Measurements from ENCODE around the gene RBSN. TPM values are rescaled to one million over a fixed set of nuclear protein-coding genes. Genes with fewer than 3 reads are reported as not detected.

Gene RBSN
- polyA plus RNA-seq, 3 donors from 2014 or later, result 3.6 to 16.3 (median 11.1) TPM

DNA sequence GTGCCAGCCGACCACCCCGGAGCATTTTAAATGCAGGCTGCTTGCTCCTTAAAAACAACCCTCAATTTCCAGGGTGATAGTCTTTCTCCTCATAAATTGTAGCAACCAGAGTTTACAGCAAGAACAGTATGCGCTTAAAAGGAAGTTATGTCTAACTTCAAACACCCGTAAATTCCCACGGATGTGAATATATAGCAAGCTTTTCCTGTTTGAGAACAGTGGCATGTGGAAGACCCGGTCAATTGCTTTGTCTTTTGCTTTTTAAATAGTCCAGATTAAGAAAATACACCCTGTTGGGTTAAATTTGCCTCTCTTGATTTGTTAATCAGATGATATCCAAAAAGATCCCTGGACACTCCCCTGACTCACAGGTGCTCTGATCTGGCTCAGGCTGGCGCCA lies 54.6 kb downstream of the RBSN start:
- Mint-ChIP-seq H3K4me1 (peaks cover 0 to 6% of the 10 kb centered on the region in 2 donors), H3K9me3 (no peaks in the 10 kb centered on the region), H3K4me3 (no peak overlapping the region), H3K27ac (peak overlapping the region in 3 of 6 donors; percentile 28 to 73 (median 34)), H3K27me3 (ENCODE audit: low read depth in 3 of 3) (peaks cover 0 to 1% (median 0%) of the 10 kb centered on the region in 3 donors), H3K36me3 (peaks cover 5 to 26% (median 17%) of the 10 kb centered on the region in 3 donors)
- DNase-seq, result no peak

GRCh38 chr3:15043408-15044171 lies 55.4 kb downstream of the RBSN start:
- DNase-seq, result no peak
- Mint-ChIP-seq H3K4me1 (peaks cover 0 to 6% of the 10 kb centered on the region in 2 donors), H3K4me3 (no peak overlapping the region), H3K9me3 (no peaks in the 10 kb centered on the region), H3K27ac (peak overlapping the region in 2 of 6 donors; percentile 34 to 71), H3K27me3 (ENCODE audit: low read depth in 3 of 3) (peaks cover 0 to 1% (median 0%) of the 10 kb centered on the region in 3 donors), H3K36me3 (peaks cover 5 to 30% (median 17%) of the 10 kb centered on the region in 3 donors)

DNA sequence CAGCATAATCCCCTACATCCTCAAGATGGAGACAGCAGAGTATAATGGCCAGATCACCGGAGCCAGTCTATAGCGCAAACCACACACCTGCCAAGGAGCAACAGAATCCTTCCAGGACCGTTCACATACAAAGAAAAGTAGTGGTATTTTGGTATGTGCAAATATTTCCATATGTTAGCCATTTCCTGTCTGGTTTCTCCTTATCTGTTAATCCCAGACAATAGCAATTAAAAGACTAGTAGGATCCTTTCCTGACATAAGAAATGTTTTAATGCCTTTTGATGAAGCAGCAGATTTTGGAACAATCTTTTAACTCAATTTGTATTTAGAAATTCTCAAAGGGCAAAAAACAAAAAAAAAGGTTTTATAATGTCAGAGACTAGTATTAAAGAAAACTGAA lies 56.0 kb downstream of the RBSN start:
- peaks cover 0 to 6% of the 10 kb centered on the region in 2 donors for H3K4me1 Mint-ChIP-seq
- no peak overlapping the region for H3K27ac Mint-ChIP-seq
- peaks cover 0 to 1% (median 0%) of the 10 kb centered on the region in 3 donors for H3K27me3 Mint-ChIP-seq (ENCODE audit: low read depth in 3 of 3)
- no peak for DNase-seq
- H3K4me3 Mint-ChIP-seq, result no peak overlapping the region
- H3K9me3 Mint-ChIP-seq, result no peaks in the 10 kb centered on the region
- peaks cover 5 to 37% (median 19%) of the 10 kb centered on the region in 3 donors for H3K36me3 Mint-ChIP-seq

- Mint-ChIP-seq H3K27ac (peak overlapping the region in 3 of 6 donors; percentile 6 to 52 (median 34)), H3K4me1 (peaks cover 0 to 6% of the 10 kb centered on the region in 2 donors), H3K4me3 (no peak overlapping the region), H3K27me3 (ENCODE audit: low read depth in 3 of 3) (peaks cover 0 to 1% (median 0%) of the 10 kb centered on the region in 3 donors), H3K36me3 (peaks cover 3 to 36% (median 21%) of the 10 kb centered on the region in 3 donors), H3K9me3 (no peaks in the 10 kb centered on the region)
- DNase-seq, result no peak
Observed at GRCh38 chr3:15041950-15042349, 57.0 kb downstream of the RBSN start.

GRCh38 chr3:15040844-15041243 lies 58.1 kb downstream of the RBSN start:
- H3K4me3 Mint-ChIP-seq, result no peak overlapping the region
- H3K36me3 Mint-ChIP-seq, result peaks cover 0 to 33% (median 21%) of the 10 kb centered on the region in 3 donors
- DNase-seq, result no peak
- H3K27me3 Mint-ChIP-seq (ENCODE audit: low read depth in 3 of 3), result peaks cover 0 to 1% (median 0%) of the 10 kb centered on the region in 3 donors
- peak overlapping the region in 3 of 6 donors; percentile 17 to 25 (median 17) for H3K27ac Mint-ChIP-seq
- H3K4me1 Mint-ChIP-seq, result peaks cover 0 to 6% of the 10 kb centered on the region in 2 donors
- H3K9me3 Mint-ChIP-seq, result no peaks in the 10 kb centered on the region

- DNase-seq, result no peak
- Mint-ChIP-seq H3K27me3 (ENCODE audit: low read depth in 3 of 3) (no peaks in the 10 kb centered on the region), H3K4me1 (peaks cover 0 to 6% of the 10 kb centered on the region in 2 donors), H3K27ac (no peak overlapping the region), H3K4me3 (no peak overlapping the region), H3K36me3 (peaks cover 0 to 42% (median 21%) of the 10 kb centered on the region in 3 donors), H3K9me3 (no peaks in the 10 kb centered on the region)
Observed at GRCh38 chr3:15038306-15038705, 60.6 kb downstream of the RBSN start.

DNA sequence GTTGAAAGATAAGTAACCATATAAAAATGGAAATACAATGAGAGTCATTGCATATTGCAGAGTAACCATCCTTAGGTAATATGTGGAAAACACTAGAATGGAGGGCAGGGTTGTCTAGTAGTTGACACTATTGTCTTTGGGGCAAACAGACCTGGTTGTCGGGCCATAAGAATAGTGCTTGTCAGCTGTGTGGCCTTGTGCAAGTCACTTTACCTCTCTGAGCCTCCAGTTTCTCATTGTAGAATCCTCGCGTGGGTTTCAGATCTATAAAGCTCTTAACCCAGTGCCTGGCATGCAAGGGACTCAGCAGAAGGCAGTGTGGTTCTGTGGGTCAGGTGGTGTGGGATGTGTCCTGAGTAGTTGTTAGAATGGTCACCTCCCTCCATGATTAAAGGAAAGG lies 65.8 kb downstream of the RBSN start:
- H3K9me3 Mint-ChIP-seq, result no peaks in the 10 kb centered on the region
- no peaks in the 10 kb centered on the region for H3K4me1 Mint-ChIP-seq
- peaks cover 19 to 56% (median 25%) of the 10 kb centered on the region in 3 donors for H3K36me3 Mint-ChIP-seq
- H3K27ac Mint-ChIP-seq, result peak overlapping the region in 1 of 6 donors; percentile 74
- H3K27me3 Mint-ChIP-seq (ENCODE audit: low read depth in 3 of 3), result peaks cover 0 to 3% (median 2%) of the 10 kb centered on the region in 3 donors
- DNase-seq, result no peak
- H3K4me3 Mint-ChIP-seq, result no peak overlapping the region

- H3K27me3 Mint-ChIP-seq (ENCODE audit: low read depth in 3 of 3), result peaks cover 0 to 3% (median 2%) of the 10 kb centered on the region in 3 donors
- no peak for DNase-seq
- peak overlapping the region in 1 of 6 donors; percentile 74 for H3K27ac Mint-ChIP-seq
- peaks cover 19 to 52% (median 23%) of the 10 kb centered on the region in 3 donors for H3K36me3 Mint-ChIP-seq
- no peak overlapping the region for H3K4me3 Mint-ChIP-seq
- H3K4me1 Mint-ChIP-seq, result no peaks in the 10 kb centered on the region
- H3K9me3 Mint-ChIP-seq, result no peaks in the 10 kb centered on the region
Observed at GRCh38 chr3:15032650-15033049, 66.3 kb downstream of the RBSN start.

- H3K4me1 Mint-ChIP-seq, result no peaks in the 10 kb centered on the region
- H3K9me3 Mint-ChIP-seq, result no peaks in the 10 kb centered on the region
- DNase-seq, result no peak
- peaks cover 27 to 61% (median 28%) of the 10 kb centered on the region in 3 donors for H3K36me3 Mint-ChIP-seq
- no peak overlapping the region for H3K4me3 Mint-ChIP-seq
- peaks cover 0 to 3% (median 2%) of the 10 kb centered on the region in 3 donors for H3K27me3 Mint-ChIP-seq (ENCODE audit: low read depth in 3 of 3)
- H3K27ac Mint-ChIP-seq, result peak overlapping the region in 1 of 6 donors; percentile 26
Observed at GRCh38 chr3:15029625-15030024, 69.3 kb downstream of the RBSN start.

- H3K4me1 Mint-ChIP-seq, result no peaks in the 10 kb centered on the region
- H3K4me3 Mint-ChIP-seq, result no peak overlapping the region
- no peak for DNase-seq
- peaks cover 0 to 5% (median 0%) of the 10 kb centered on the region in 3 donors for H3K27me3 Mint-ChIP-seq (ENCODE audit: low read depth in 3 of 3)
- H3K36me3 Mint-ChIP-seq, result peaks cover 14 to 47% (median 28%) of the 10 kb centered on the region in 3 donors
- H3K27ac Mint-ChIP-seq, result no peak overlapping the region
- H3K9me3 Mint-ChIP-seq, result no peaks in the 10 kb centered on the region
Observed at GRCh38 chr3:15023719-15024118, 75.2 kb downstream of the RBSN start.

- Mint-ChIP-seq H3K9me3 (no peaks in the 10 kb centered on the region), H3K27me3 (ENCODE audit: low read depth in 3 of 3) (peaks cover 0 to 3% (median 0%) of the 10 kb centered on the region in 3 donors), H3K27ac (peak overlapping the region in 2 of 6 donors; percentile 43 to 61), H3K36me3 (peaks cover 10 to 43% (median 23%) of the 10 kb centered on the region in 3 donors), H3K4me3 (no peak overlapping the region), H3K4me1 (no peaks in the 10 kb centered on the region)
- DNase-seq, result no peak
Observed at GRCh38 chr3:15023249-15023648, 75.7 kb downstream of the RBSN start.

Other genes starting within 250 kb of the RBSN start
- gene NR2C2, start 151.6 kb downstream of the RBSN start, polyA plus RNA-seq, result 10 to 100 TPM in 2 of 3 donors, 1 to 10 TPM in 1; 6.0 to 23.7 (median 10.5) TPM
- gene MRPS25, start 33.8 kb downstream of the RBSN start, polyA plus RNA-seq, result 10 to 100 TPM; 11.0 to 20.9 (median 15.7) TPM
- gene CAPN7, start 107.1 kb upstream of the RBSN start, polyA plus RNA-seq, result 10 to 100 TPM in 2 of 3 donors, 1 to 10 TPM in 1; 4.1 to 25.7 (median 19.4) TPM
- 100 to 1,000 TPM in 1 of 3 donors, 10 to 100 TPM in 2; 52.1 to 160 (median 67.4) TPM for gene SH3BP5, start 233.4 kb upstream of the RBSN start, polyA plus RNA-seq

Data from immature natural killer cell (primary cell).